ENCODE measurements around the gene NAPG.
"Not testable (repeated sequence)": the region's sequence is repeated elsewhere in the genome, so short reads cannot be mapped to it uniquely, and the experiment has no call there.

NAPG gene

DNA sequence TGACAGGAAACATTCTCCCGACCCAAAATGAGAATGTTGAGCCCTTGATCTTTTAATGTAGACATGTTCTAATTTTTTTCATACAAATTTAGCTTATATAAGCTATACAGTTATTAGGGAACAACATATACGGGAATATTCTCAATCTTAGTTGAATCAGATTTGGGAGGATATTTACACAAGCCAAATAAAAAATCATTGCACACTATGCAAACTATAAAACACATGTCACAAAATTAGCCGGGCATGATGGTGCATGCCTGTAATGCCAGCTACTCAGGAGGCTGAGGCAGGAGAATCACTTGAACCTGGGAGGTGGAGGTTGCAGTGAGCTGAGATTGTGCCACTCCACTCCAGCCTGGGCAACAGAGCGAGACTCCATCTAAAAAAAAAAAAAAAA, 71.9 kb downstream of the NAPG start:
- not testable (repeated sequence) for H3K9me3 ChIP-seq (ENCODE audit: control insufficient read depth, insufficient read depth, low read length); H3K36me3 ChIP-seq (ENCODE audit: insufficient read depth, low read length); H3K9ac ChIP-seq (ENCODE audit: low read depth, low read length); H3K4me1 ChIP-seq (ENCODE audit: insufficient read depth, low read length)

- not testable (repeated sequence) for H3K36me3 ChIP-seq (ENCODE audit: insufficient read depth, low read length); H3K9ac ChIP-seq (ENCODE audit: low read depth, low read length); H3K4me1 ChIP-seq (ENCODE audit: insufficient read depth, low read length)
These were observed 74.9 kb downstream of the NAPG start for GRCh38 chr18:10600701-10601100.

More at GRCh38 chr18:10600701-10601100, 74.9 kb downstream of the NAPG start:
- not testable (repeated sequence) for H3K9me3 ChIP-seq (ENCODE audit: control insufficient read depth, insufficient read depth, low read length)
